ENCODE results near the gene RABGGTA. TPM values are rescaled to one million over a fixed set of nuclear protein-coding genes. Genes with fewer than 3 reads are reported as not detected.

Gene RABGGTA
- total RNA-seq, 1 donor, result 34.0 TPM

- Histone ChIP-seq H2AFZ (ENCODE audit: low read length) (no peak overlapping the region), H4K20me1 (ENCODE audit: insufficient read depth, low read length) (no peaks in the 10 kb centered on the region), H3K4me1 (ENCODE audit: insufficient read depth, low read length) (peaks cover 15% of the 10 kb centered on the region), H3K79me2 (ENCODE audit: insufficient read depth, low read length) (no peaks in the 10 kb centered on the region), H3K4me2 (ENCODE audit: insufficient read depth, low read length) (peak overlapping the region; percentile 80), H3K27me3 (ENCODE audit: insufficient read depth, low read length) (no peaks in the 10 kb centered on the region), H3K27ac (ENCODE audit: low read depth, low read length) (no peak overlapping the region), H3K4me3 (ENCODE audit: insufficient read depth, low read length) (peak overlapping the region; percentile 63), H3K9me3 (ENCODE audit: low read depth, low read length) (no peaks in the 10 kb centered on the region), H3K36me3 (ENCODE audit: insufficient read depth, low read length) (peaks cover 8% of the 10 kb centered on the region)
- no peak for DNase-seq (ENCODE audit: insufficient read length, low spot score, missing footprints)
- TF ChIP-seq CTCF (IDR thresholded peaks at IDR 0.05; ENCODE audit: extremely low read depth, low read depth, low read length), result no peak
Observed at GRCh38 chr14:24310265-24310645, 38.9 kb upstream of the RABGGTA start.

- Histone ChIP-seq H3K36me3 (ENCODE audit: insufficient read depth, low read length) (peaks cover 13% of the 10 kb centered on the region), H3K4me1 (ENCODE audit: insufficient read depth, low read length) (peaks cover 15% of the 10 kb centered on the region), H3K79me2 (ENCODE audit: insufficient read depth, low read length) (no peaks in the 10 kb centered on the region), H3K27me3 (ENCODE audit: insufficient read depth, low read length) (no peaks in the 10 kb centered on the region), H3K4me2 (ENCODE audit: insufficient read depth, low read length) (peak within 1 kb of the TSS; percentile 80), H3K4me3 (ENCODE audit: insufficient read depth, low read length) (peak within 1 kb of the TSS; percentile 63), H3K9me3 (ENCODE audit: low read depth, low read length) (no peaks in the 10 kb centered on the region), H2AFZ (ENCODE audit: low read length) (peak within 1 kb of the TSS; percentile 52), H4K20me1 (ENCODE audit: insufficient read depth, low read length) (no peaks in the 10 kb centered on the region), H3K27ac (ENCODE audit: low read depth, low read length) (no peak within 1 kb of the TSS)
- TF ChIP-seq CTCF (IDR thresholded peaks at IDR 0.05; ENCODE audit: extremely low read depth, low read depth, low read length), result no peak
- DNase-seq (ENCODE audit: insufficient read length, low spot score, missing footprints), result peak; percentile 47
Observed at GRCh38 chr14:24309538-24310264, 38.3 kb upstream of the RABGGTA start, which contains the start of gene LTB4R2. Gene LTB4R2, plus strand, starts transcription at chr14:24310140. Its CDS starts 525 bp downstream, at chr14:24310665.

DNA sequence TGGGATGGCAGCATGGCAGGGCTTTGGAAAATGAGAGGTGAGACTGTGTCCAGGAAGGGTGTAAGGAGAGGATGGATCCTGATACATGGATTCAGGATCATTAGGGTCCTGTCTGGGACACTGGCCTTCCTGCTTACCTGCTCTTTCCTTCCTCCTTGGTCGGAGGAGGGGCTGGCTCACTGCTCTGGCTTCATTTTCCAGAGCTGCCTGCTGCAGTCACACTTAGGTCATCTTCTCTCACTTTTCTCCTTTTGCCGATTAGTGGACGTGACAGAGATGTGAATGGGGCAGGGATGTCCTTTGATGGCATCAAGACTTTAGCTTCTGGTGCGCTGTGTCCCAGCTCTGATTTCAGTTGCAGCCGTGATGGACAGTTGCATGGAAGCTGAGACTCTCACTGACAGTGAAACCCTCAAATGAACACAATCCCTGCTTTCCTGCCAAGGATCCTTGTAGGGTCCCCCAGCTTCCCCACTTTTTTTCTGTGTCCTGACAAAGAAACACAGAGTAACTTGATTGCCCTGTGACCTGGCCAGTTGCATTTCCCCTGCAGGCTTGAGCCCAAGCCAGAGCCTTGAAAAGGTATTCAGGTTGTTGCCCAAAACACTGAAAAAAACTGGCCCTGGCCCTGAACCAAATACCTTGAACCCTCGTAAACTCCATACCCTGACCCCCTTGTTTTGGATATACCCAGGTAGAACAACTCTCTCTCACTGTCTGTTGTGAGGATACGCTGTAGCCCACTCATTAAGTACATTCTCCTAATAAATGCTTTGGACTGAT is 37.1 kb upstream of the RABGGTA start:
- Histone ChIP-seq H3K4me2 (ENCODE audit: insufficient read depth, low read length) (no peak overlapping the region), H3K36me3 (ENCODE audit: insufficient read depth, low read length) (peaks cover 25% of the 10 kb centered on the region), H3K9me3 (ENCODE audit: low read depth, low read length) (no peaks in the 10 kb centered on the region), H3K79me2 (ENCODE audit: insufficient read depth, low read length) (no peaks in the 10 kb centered on the region), H3K4me3 (ENCODE audit: insufficient read depth, low read length) (no peak overlapping the region), H2AFZ (ENCODE audit: low read length) (no peak overlapping the region), H3K27ac (ENCODE audit: low read depth, low read length) (no peak overlapping the region), H4K20me1 (ENCODE audit: insufficient read depth, low read length) (no peaks in the 10 kb centered on the region), H3K4me1 (ENCODE audit: insufficient read depth, low read length) (peaks cover 15% of the 10 kb centered on the region), H3K27me3 (ENCODE audit: insufficient read depth, low read length) (no peaks in the 10 kb centered on the region)
- peak; percentile 1 for TF ChIP-seq CTCF (IDR thresholded peaks at IDR 0.05; ENCODE audit: extremely low read depth, low read depth, low read length)
- DNase-seq (ENCODE audit: insufficient read length, low spot score, missing footprints), result peak; percentile 83
